ENCODE results near the gene APOA4.
A peak's percentile ranks its signal among the peaks of the same experiment; 100 is the strongest.

Gene APOA4

GRCh38 chr11:116835791-116836631 is 12.9 kb upstream of the APOA4 start:
- ChIA-PET CTCF (interaction anchor here (0.6 to 4.9 kb wide), 32 partner anchors 9 to 399 kb away, joined by 3 to 118 read pairs (median 4); partner anchors contain the start of genes APOA5, SIK3 and ZPR1), POLR2A (interaction anchor here (1.0 to 2.3 kb wide), 6 partner anchors 15 to 308 kb away, joined by 3 to 13 read pairs (median 6); partner anchors contain the start of genes APOA5, PAFAH1B2 and ZPR1)
- H3K27ac ChIP-seq (ENCODE audit: extremely low read depth, low read depth, low read length): no peak overlapping the region; the same call in 1 of the 2 replicates
- TF ChIP-seq, protein P1, sequence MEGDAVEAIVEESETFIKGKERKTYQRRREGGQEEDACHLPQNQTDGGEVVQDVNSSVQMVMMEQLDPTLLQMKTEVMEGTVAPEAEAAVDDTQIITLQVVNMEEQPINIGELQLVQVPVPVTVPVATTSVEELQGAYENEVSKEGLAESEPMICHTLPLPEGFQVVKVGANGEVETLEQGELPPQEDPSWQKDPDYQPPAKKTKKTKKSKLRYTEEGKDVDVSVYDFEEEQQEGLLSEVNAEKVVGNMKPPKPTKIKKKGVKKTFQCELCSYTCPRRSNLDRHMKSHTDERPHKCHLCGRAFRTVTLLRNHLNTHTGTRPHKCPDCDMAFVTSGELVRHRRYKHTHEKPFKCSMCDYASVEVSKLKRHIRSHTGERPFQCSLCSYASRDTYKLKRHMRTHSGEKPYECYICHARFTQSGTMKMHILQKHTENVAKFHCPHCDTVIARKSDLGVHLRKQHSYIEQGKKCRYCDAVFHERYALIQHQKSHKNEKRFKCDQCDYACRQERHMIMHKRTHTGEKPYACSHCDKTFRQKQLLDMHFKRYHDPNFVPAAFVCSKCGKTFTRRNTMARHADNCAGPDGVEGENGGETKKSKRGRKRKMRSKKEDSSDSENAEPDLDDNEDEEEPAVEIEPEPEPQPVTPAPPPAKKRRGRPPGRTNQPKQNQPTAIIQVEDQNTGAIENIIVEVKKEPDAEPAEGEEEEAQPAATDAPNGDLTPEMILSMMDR (tag by site-specific recombination; IDR thresholded peaks at IDR 0.05): peak; percentile 90
- TF ChIP-seq ZNF239 (tag by site-specific recombination; IDR thresholded peaks at IDR 0.05): no peak
- TF ChIP-seq ZEB2 (tag by site-specific recombination; IDR thresholded peaks at IDR 0.05): 0 out of 2 replicates have a peak, but pooled peaks have one; percentile 34
- peak; percentile 100 for TF ChIP-seq TRIM28 (IDR thresholded peaks at IDR 0.05; ENCODE audit: borderline replicate concordance, low read length)
- TF ChIP-seq ZBTB26 (tag by site-specific recombination; optimal IDR thresholded peaks at IDR 0.05): peak; percentile 98
- no peak for TF ChIP-seq KLF16 (tag by site-specific recombination; IDR thresholded peaks at IDR 0.05)
- TF ChIP-seq, protein P2, sequence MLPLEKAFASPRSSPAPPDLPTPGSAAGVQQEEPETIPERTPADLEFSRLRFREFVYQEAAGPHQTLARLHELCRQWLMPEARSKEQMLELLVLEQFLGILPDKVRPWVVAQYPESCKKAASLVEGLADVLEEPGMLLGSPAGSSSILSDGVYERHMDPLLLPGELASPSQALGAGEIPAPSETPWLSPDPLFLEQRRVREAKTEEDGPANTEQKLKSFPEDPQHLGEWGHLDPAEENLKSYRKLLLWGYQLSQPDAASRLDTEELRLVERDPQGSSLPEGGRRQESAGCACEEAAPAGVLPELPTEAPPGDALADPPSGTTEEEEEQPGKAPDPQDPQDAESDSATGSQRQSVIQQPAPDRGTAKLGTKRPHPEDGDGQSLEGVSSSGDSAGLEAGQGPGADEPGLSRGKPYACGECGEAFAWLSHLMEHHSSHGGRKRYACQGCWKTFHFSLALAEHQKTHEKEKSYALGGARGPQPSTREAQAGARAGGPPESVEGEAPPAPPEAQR (tag by site-specific recombination; IDR thresholded peaks at IDR 0.05): no peak
- TF ChIP-seq ZNF843 (tag by site-specific recombination; IDR thresholded peaks at IDR 0.05): 0 out of 2 replicates have a peak, but pooled peaks have one; percentile 38
- TF ChIP-seq ZNF394 (tag by site-specific recombination; IDR thresholded peaks at IDR 0.05; ENCODE audit: borderline replicate concordance): peak; percentile 90; the same call in 1 of the 2 replicates
- TF ChIP-seq ZNF423 (tag by site-specific recombination; IDR thresholded peaks at IDR 0.05): no peak
- TF ChIP-seq ZNF449 (tag by site-specific recombination; IDR thresholded peaks at IDR 0.05): peak; percentile 49
- TF ChIP-seq, protein P3, sequence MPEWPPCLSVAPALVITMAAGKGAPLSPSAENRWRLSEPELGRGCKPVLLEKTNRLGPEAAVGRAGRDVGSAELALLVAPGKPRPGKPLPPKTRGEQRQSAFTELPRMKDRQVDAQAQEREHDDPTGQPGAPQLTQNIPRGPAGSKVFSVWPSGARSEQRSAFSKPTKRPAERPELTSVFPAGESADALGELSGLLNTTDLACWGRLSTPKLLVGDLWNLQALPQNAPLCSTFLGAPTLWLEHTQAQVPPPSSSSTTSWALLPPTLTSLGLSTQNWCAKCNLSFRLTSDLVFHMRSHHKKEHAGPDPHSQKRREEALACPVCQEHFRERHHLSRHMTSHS (tag by site-specific recombination; IDR thresholded peaks at IDR 0.05): no peak
- no peak for TF ChIP-seq PRDM4 (tag by site-specific recombination; IDR thresholded peaks at IDR 0.05)
- TF ChIP-seq ZNF335 (tag by site-specific recombination; conservative IDR thresholded peaks at IDR 0.05): peak; percentile 58
- TF ChIP-seq ZNF610 (tag by site-specific recombination; IDR thresholded peaks at IDR 0.05; ENCODE audit: borderline replicate concordance): peak; percentile 80; the same call in 1 of the 2 replicates
- no peak; the same call in 1 of the 2 replicates for TF ChIP-seq ZNF707 (tag by site-specific recombination; IDR thresholded peaks at IDR 0.05)
- TF ChIP-seq ZBTB8A (tag by site-specific recombination; IDR thresholded peaks at IDR 0.05): 0 out of 2 replicates have a peak, but pooled peaks have one; percentile 3
- peak; percentile 63; the same call in 1 of the 2 replicates for TF ChIP-seq ZNF324 (tag by site-specific recombination; IDR thresholded peaks at IDR 0.05)
- no peak for TF ChIP-seq ZNF350 (tag by site-specific recombination; IDR thresholded peaks at IDR 0.05)
- 0 out of 2 replicates have a peak, but pooled peaks have one; percentile 54 for TF ChIP-seq ZNF692 (tag by site-specific recombination; IDR thresholded peaks at IDR 0.05)
- peak; percentile 51; the same call in 1 of the 2 replicates for TF ChIP-seq ZNF561 (tag by site-specific recombination; IDR thresholded peaks at IDR 0.05; ENCODE audit: borderline replicate concordance)
- no peak for TF ChIP-seq ZBTB20 (tag by site-specific recombination; IDR thresholded peaks at IDR 0.05)
- TF ChIP-seq ZNF549 (tag by site-specific recombination; IDR thresholded peaks at IDR 0.05): peak; percentile 95
- peak; percentile 47 for TF ChIP-seq ZFP37 (tag by site-specific recombination; IDR thresholded peaks at IDR 0.05)
- TF ChIP-seq ZNF169 (tag by site-specific recombination; IDR thresholded peaks at IDR 0.05): no peak

More at GRCh38 chr11:116835791-116836631, 12.9 kb upstream of the APOA4 start:
- H3K36me3 ChIP-seq (ENCODE audit: control insufficient read depth in 2 of 2, insufficient read depth in 1 of 2, low read length in 2 of 2): no peaks in the 10 kb centered on the region
- no peaks in the 10 kb centered on the region for H3K9me3 ChIP-seq (ENCODE audit: control insufficient read depth, insufficient read depth, low read depth, low read length)
- no peaks in the 10 kb centered on the region for H3K4me1 ChIP-seq (ENCODE audit: control insufficient read depth, insufficient read depth, low read length)
- no peak overlapping the region; the same call in 1 of the 2 replicates for H3K4me3 ChIP-seq (ENCODE audit: low read depth, low read length)
